Brain microvascular endothelial cell (primary cell): ENCODE results near the gene TAF6.
A peak's percentile ranks its signal among the peaks of the same experiment; 100 is the strongest.

ENCODE experiments used
- DNase-seq: peaks from one replicate; pipeline ENCODE4 v3.0.0-alpha.2; 2020
- H3K27ac ChIP-seq: fragments of 250-450 bp; sonication (Bioruptor Pico); 2 replicates; pipeline ENCODE4 v1.5.1; 2020; ENCODE audit warnings: mild to moderate bottlenecking, moderate library complexity
- H3K27me3 ChIP-seq: fragments of 250-450 bp; sonication (Bioruptor Pico); replicated peaks from 2 replicates; pipeline ENCODE4 v1.5.1; 2020; ENCODE audit warnings: mild to moderate bottlenecking
- H3K36me3 ChIP-seq: fragments of 250-450 bp; sonication (Bioruptor Pico); replicated peaks from 2 replicates; pipeline ENCODE4 v1.5.1; 2020; ENCODE audit warnings: mild to moderate bottlenecking
- H3K4me3 ChIP-seq: 2 replicates; pipeline ENCODE4 v1.5.1; 2011; ENCODE audit warnings: low read depth, mild to moderate bottlenecking, control low read depth, low read length, moderate library complexity
- in situ Hi-C: cut with HindIII; loops from 2 replicates; pipeline ENCODE4 v1.10.0; 2017; ENCODE audit warnings: low sequenced_read_pairs, low pct_ligation_motif_present
- TF ChIP-seq, protein P1 (sequence below): IDR thresholded peaks from 2 replicates; pipeline ENCODE4 v1.5.1; 2011; ENCODE audit warnings: low read depth, mild to moderate bottlenecking, moderate library complexity, low read length, control low read depth, inconsistent platforms; ENCODE audit errors: missing control alignments

TAF6 gene

GRCh38 chr7:100126239-100126930 lies 7.2 kb upstream of the TAF6 start:
- peak overlapping the region; percentile 97 for H3K27ac ChIP-seq
- TF ChIP-seq, protein P1, sequence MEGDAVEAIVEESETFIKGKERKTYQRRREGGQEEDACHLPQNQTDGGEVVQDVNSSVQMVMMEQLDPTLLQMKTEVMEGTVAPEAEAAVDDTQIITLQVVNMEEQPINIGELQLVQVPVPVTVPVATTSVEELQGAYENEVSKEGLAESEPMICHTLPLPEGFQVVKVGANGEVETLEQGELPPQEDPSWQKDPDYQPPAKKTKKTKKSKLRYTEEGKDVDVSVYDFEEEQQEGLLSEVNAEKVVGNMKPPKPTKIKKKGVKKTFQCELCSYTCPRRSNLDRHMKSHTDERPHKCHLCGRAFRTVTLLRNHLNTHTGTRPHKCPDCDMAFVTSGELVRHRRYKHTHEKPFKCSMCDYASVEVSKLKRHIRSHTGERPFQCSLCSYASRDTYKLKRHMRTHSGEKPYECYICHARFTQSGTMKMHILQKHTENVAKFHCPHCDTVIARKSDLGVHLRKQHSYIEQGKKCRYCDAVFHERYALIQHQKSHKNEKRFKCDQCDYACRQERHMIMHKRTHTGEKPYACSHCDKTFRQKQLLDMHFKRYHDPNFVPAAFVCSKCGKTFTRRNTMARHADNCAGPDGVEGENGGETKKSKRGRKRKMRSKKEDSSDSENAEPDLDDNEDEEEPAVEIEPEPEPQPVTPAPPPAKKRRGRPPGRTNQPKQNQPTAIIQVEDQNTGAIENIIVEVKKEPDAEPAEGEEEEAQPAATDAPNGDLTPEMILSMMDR = no peak
- no peaks in the 10 kb centered on the region for H3K36me3 ChIP-seq
- no peak for DNase-seq
- no peaks in the 10 kb centered on the region for H3K27me3 ChIP-seq
- in situ Hi-C loops = no loop called here
- H3K4me3 ChIP-seq = peak overlapping the region; percentile 89

GRCh38 chr7:100124301-100125230 lies 5.4 kb upstream of the TAF6 start:
- DNase-seq = no peak
- TF ChIP-seq, protein P1 = no peak
- no peak overlapping the region for H3K4me3 ChIP-seq
- in situ Hi-C loops = no loop called here
- no peaks in the 10 kb centered on the region for H3K27me3 ChIP-seq
- H3K27ac ChIP-seq = no peak overlapping the region
- no peaks in the 10 kb centered on the region for H3K36me3 ChIP-seq

DNA sequence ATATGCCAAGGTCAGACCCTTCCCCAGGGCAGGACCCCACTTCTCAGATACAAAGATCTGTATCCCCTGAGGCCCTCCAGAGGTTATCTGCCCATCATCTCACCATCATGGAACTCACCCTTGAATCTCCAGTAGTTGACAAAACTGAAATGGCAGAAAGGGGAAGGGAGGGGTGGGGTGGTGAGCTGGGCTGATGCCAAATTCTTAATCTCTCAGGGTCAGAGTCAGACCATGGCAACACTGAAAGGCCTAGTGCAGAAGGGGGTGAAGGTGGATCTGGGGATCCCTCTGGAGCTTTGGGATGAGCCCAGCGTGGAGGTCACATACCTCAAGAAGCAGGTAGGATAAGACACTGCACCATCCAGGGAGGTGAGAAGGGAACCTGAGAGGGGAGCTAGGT lies 3.4 kb upstream of the TAF6 start:
- in situ Hi-C loops = no loop called here
- Histone ChIP-seq H3K36me3 (no peaks in the 10 kb centered on the region), H3K27me3 (no peaks in the 10 kb centered on the region), H3K4me3 (no peak overlapping the region), H3K27ac (no peak overlapping the region)
- TF ChIP-seq, protein P1 = no peak
- DNase-seq = no peak

GRCh38 chr7:100122067-100122466 lies 2.9 kb upstream of the TAF6 start:
- Histone ChIP-seq H3K27me3 (no peaks in the 10 kb centered on the region), H3K36me3 (no peaks in the 10 kb centered on the region), H3K27ac (no peak overlapping the region), H3K4me3 (no peak overlapping the region)
- no peak for DNase-seq
- in situ Hi-C loops = no loop called here
- TF ChIP-seq, protein P1 = no peak

GRCh38 chr7:100120733-100121036 lies 1.5 kb upstream of the TAF6 start:
- H3K27ac ChIP-seq = no peak overlapping the region
- TF ChIP-seq, protein P1 = no peak
- in situ Hi-C loops = no loop called here
- H3K27me3 ChIP-seq = no peaks in the 10 kb centered on the region
- no peak for DNase-seq
- H3K36me3 ChIP-seq = no peaks in the 10 kb centered on the region
- H3K4me3 ChIP-seq = peak overlapping the region; percentile 91
